Fibroblast of lung (primary cell): ENCODE data around the gene CDH7. TPM values are rescaled to one million over a fixed set of nuclear protein-coding genes. Genes with fewer than 3 reads are reported as not detected.

Source experiments
- DNase-seq, 2 donors: peaks; one replicate each; pipeline versions ENCODE4 v3.0.0 to v3.0.0-alpha.2; 2010; ENCODE audit warnings: low read depth in 2 of 2
- H2AFZ ChIP-seq: 2 replicates; pipeline ENCODE4 v1.5.1; 2012; ENCODE audit warnings: low read length, control low read depth, inconsistent platforms
- H3K27ac ChIP-seq: 2 replicates; pipeline ENCODE4 v1.5.1; 2011; ENCODE audit warnings: low read length, control low read depth; ENCODE audit not compliant: insufficient read depth
- H3K27me3 ChIP-seq: 2 replicates; pipeline ENCODE4 v1.5.1; 2011; ENCODE audit warnings: mild to moderate bottlenecking, low read length; ENCODE audit not compliant: control insufficient read depth, insufficient read depth
- H3K36me3 ChIP-seq: 2 replicates; pipeline ENCODE4 v1.5.1; 2011; ENCODE audit warnings: low read length; ENCODE audit not compliant: control insufficient read depth, insufficient read depth
- H3K4me1 ChIP-seq: 2 replicates; pipeline ENCODE4 v1.5.1; 2011; ENCODE audit warnings: low read length; ENCODE audit not compliant: control insufficient read depth, insufficient read depth; ENCODE audit errors: extremely low read depth
- H3K4me2 ChIP-seq: 2 replicates; pipeline ENCODE4 v1.5.1; 2011; ENCODE audit warnings: low read length, control low read depth; ENCODE audit not compliant: insufficient read depth; ENCODE audit errors: extremely low read depth
- H3K4me3 ChIP-seq, 4 experiments: fragments of 200-600 bp in 1 of 4; sonication (generic) in 1 of 4; replicated peaks in 1 of 4; 2 replicates each; pipeline ENCODE4 v1.5.1; 2011 to 2016; ENCODE audit warnings: low read length in 4 of 4, low read depth in 3 of 4, mild to moderate bottlenecking in 3 of 4, control low read depth in 2 of 4, inconsistent platforms in 1 of 4, mixed read lengths in 1 of 4; ENCODE audit not compliant: insufficient read depth in 1 of 4; ENCODE audit errors: control extremely low read depth in 1 of 4
- H3K79me2 ChIP-seq: 2 replicates; pipeline ENCODE4 v1.5.1; 2012; ENCODE audit warnings: mild to moderate bottlenecking, low read length, inconsistent platforms; ENCODE audit not compliant: control insufficient read depth, insufficient read depth
- H3K9ac ChIP-seq: 2 replicates; pipeline ENCODE4 v1.5.1; 2011; ENCODE audit warnings: mild to moderate bottlenecking, low read length, control low read depth; ENCODE audit not compliant: insufficient read depth
- H3K9me3 ChIP-seq: 2 replicates; pipeline ENCODE4 v1.5.1; 2012; ENCODE audit warnings: low read depth, low read length; ENCODE audit not compliant: control insufficient read depth, insufficient read depth
- H4K20me1 ChIP-seq: 2 replicates; pipeline ENCODE4 v1.5.1; 2011; ENCODE audit warnings: low read length; ENCODE audit not compliant: control insufficient read depth, insufficient read depth; ENCODE audit errors: extremely low read depth
- CTCF ChIP-seq, 2 donors: IDR thresholded peaks in 1 of 2; conservative IDR thresholded peaks in 1 of 2; 1 replicate in 1 of 2; 2 replicates in 1 of 2; pipeline ENCODE4 v1.5.1; 2011 to 2012; ENCODE audit warnings: low read length in 2 of 2, control low read depth in 1 of 2, inconsistent platforms in 1 of 2, low read depth in 1 of 2, mild to moderate bottlenecking in 1 of 2
- EZH2 ChIP-seq: IDR thresholded peaks from 2 replicates; pipeline ENCODE4 v1.5.1; 2012; ENCODE audit warnings: low read length, control low read depth, mild to moderate bottlenecking; ENCODE audit errors: missing control alignments
- polyA plus RNA-seq, 2 donors: library from polyadenylated mRNA; depleted of rRNA in 1 of 2; stranded (reverse) in 1 of 2; unstranded in 1 of 2; fragments of >200 nt; gene quantifications; 2 replicates each; pipeline ENCODE4 v1.2.1, GENCODE V29; 2011 to 2012; ENCODE audit warnings: missing spikeins in 1 of 2
- total RNA-seq: library from RNA; depleted of rRNA; stranded (reverse); fragments of >200 nt; gene quantifications from 2 replicates; pipeline ENCODE4 v1.2.1, GENCODE V29; 2014

The CDH7 gene
- total and polyA plus RNA-seq, 2 donors (not counting 1 experiment from before 2014, with no cell fraction given): not detected

GRCh38 chr18:65852273-65852672 lies 101.5 kb downstream of the CDH7 start:
- no peak for DNase-seq
- TF ChIP-seq EZH2: no peak
- no peak for TF ChIP-seq CTCF (conservative IDR thresholded peaks at IDR 0.05 in 1 of 2, IDR thresholded peaks at IDR 0.05 in 1 of 2; ENCODE audit: low read depth in 1 of 2, low read length in 2 of 2)
- H3K9me3 ChIP-seq: no peaks in the 10 kb centered on the region
- no peaks in the 10 kb centered on the region for H3K27me3 ChIP-seq
- H3K4me1 ChIP-seq: no peaks in the 10 kb centered on the region
- no peaks in the 10 kb centered on the region for H3K36me3 ChIP-seq
- no peak overlapping the region for H3K4me3 ChIP-seq
- H4K20me1 ChIP-seq: no peaks in the 10 kb centered on the region
- H3K79me2 ChIP-seq: no peaks in the 10 kb centered on the region
- no peak overlapping the region for H2AFZ ChIP-seq
- no peak overlapping the region for H3K4me2 ChIP-seq
- no peak overlapping the region for H3K9ac ChIP-seq
- no peak overlapping the region for H3K27ac ChIP-seq

GRCh38 chr18:65859075-65859474 lies 108.3 kb downstream of the CDH7 start:
- Histone ChIP-seq H3K27ac (no peak overlapping the region), H3K4me3 (no peak overlapping the region), H3K4me1 (no peaks in the 10 kb centered on the region), H3K36me3 (no peaks in the 10 kb centered on the region), H3K27me3 (no peaks in the 10 kb centered on the region), H3K4me2 (no peak overlapping the region), H4K20me1 (no peaks in the 10 kb centered on the region), H3K79me2 (no peaks in the 10 kb centered on the region), H3K9me3 (no peaks in the 10 kb centered on the region), H2AFZ (no peak overlapping the region), H3K9ac (no peak overlapping the region)
- no peak for DNase-seq
- TF ChIP-seq EZH2 (no peak), CTCF (conservative IDR thresholded peaks at IDR 0.05 in 1 of 2, IDR thresholded peaks at IDR 0.05 in 1 of 2; ENCODE audit: low read depth in 1 of 2, low read length in 2 of 2) (no peak)

GRCh38 chr18:65869527-65869926 lies 118.7 kb downstream of the CDH7 start:
- no peak for DNase-seq

More at GRCh38 chr18:65869527-65869926, 118.7 kb downstream of the CDH7 start:
- Histone ChIP-seq H3K36me3 (no peaks in the 10 kb centered on the region), H3K9me3 (no peaks in the 10 kb centered on the region), H4K20me1 (no peaks in the 10 kb centered on the region), H3K9ac (no peak overlapping the region), H3K79me2 (no peaks in the 10 kb centered on the region), H3K27me3 (no peaks in the 10 kb centered on the region), H2AFZ (no peak overlapping the region), H3K27ac (no peak overlapping the region), H3K4me1 (no peaks in the 10 kb centered on the region), H3K4me3 (no peak overlapping the region), H3K4me2 (no peak overlapping the region)
- TF ChIP-seq CTCF (conservative IDR thresholded peaks at IDR 0.05 in 1 of 2, IDR thresholded peaks at IDR 0.05 in 1 of 2; ENCODE audit: low read depth in 1 of 2, low read length in 2 of 2) (no peak), EZH2 (no peak)
